ENCODE data around the gene PIGV.

PIGV gene

DNA sequence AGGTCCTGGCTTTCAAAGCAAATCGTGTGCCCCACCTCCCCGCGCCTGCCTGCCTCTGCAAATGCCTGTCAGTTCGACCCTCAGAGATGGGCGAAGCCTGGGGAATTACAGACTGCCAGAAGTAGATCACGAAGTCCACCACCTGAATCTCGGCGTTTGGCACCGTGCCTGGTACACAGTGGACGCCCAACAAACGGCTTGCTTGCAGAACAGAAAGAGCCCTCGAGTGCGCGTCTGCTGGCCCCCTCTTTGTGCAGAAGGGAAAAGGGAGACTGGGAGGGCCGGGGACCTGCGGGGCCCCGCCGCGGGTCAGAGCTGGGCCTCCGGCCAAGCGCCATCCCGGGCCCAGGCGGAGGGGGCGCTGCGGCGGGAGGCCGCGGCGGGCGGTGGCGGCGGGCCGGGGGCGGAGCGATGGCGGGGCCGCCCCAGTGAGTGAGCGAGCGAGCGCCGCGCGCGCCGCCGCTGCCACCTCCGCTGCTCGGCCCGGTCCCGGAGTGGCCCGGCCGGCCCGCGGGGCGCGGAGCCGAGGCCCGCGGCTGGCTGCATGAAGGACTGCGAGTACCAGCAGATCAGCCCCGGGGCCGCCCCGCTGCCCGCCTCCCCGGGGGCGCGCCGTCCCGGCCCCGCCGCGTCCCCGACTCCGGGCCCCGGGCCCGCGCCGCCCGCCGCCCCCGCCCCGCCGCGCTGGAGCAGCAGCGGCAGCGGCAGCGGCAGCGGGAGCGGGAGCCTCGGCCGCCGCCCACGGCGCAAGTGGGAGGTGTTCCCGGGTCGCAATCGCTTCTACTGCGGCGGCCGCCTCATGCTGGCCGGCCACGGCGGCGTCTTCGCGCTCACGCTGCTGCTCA lies 38.7 kb downstream of the PIGV start, which contains the start of gene ZDHHC18:
TSS of gene ZDHHC18 (plus strand) at position 428 of the 845 bp plus-strand sequence. CDS start at position 545, 117 bp downstream.
- DNase-seq (ENCODE audit: low read depth): no peak
- TF ChIP-seq, protein P1, sequence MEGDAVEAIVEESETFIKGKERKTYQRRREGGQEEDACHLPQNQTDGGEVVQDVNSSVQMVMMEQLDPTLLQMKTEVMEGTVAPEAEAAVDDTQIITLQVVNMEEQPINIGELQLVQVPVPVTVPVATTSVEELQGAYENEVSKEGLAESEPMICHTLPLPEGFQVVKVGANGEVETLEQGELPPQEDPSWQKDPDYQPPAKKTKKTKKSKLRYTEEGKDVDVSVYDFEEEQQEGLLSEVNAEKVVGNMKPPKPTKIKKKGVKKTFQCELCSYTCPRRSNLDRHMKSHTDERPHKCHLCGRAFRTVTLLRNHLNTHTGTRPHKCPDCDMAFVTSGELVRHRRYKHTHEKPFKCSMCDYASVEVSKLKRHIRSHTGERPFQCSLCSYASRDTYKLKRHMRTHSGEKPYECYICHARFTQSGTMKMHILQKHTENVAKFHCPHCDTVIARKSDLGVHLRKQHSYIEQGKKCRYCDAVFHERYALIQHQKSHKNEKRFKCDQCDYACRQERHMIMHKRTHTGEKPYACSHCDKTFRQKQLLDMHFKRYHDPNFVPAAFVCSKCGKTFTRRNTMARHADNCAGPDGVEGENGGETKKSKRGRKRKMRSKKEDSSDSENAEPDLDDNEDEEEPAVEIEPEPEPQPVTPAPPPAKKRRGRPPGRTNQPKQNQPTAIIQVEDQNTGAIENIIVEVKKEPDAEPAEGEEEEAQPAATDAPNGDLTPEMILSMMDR (conservative IDR thresholded peaks at IDR 0.05; ENCODE audit: low read depth, low read length): peak; percentile 36
- peak within 1 kb of the TSS; percentile 63 for H3K4me3 ChIP-seq (ENCODE audit: low read length)

DNA sequence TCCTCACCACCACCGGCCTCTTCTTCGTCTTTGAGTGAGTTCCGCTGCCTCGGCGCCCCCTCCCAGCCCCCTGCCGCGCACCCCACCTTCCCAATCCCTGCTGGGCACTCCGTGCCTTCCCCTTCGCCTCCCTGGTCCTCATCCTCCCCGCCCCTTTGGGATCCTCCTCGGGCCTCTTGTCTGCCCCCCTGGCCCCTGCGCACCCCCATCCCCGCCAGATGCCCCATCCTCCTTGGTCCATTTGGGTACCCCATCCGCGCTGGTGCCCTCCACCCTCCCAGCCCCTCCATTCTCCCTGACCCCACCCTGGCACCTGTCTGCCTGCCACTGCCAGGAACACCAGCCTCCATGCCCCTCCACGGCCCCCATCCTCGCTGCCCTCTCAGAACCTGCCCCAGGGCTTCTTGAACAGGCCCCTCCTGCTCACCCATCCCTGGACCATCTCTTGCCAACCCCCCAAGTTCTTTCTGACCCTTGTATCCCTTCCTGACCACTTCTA lies 39.4 kb downstream of the PIGV start:
- H3K4me3 ChIP-seq (ENCODE audit: low read length): peak overlapping the region; percentile 63
- DNase-seq (ENCODE audit: low read depth): no peak
- TF ChIP-seq, protein P1 (conservative IDR thresholded peaks at IDR 0.05; ENCODE audit: low read depth, low read length): no peak

DNA sequence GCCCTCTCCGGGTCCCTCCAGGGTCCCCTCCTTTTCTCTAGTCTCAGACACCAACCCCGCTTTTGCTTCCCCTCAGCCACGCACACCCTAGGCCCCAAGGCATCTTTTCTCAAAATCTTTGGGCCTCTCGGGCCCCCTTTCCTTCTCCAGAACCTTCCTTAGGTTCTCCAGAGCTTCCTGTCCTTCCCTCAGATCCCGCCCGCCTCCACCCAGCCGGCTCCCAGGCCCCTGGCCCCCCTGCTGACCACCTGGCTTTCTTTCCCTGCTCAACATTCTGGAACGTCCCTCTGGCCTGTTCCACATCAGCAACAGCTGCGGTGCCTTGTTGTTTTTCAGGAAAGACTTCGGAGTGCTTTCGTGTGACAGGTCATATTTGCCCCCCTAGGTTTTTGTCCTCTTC lies 39.9 kb downstream of the PIGV start:
- no peak for DNase-seq (ENCODE audit: low read depth)
- H3K4me3 ChIP-seq (ENCODE audit: low read length): peak overlapping the region; percentile 63
- TF ChIP-seq, protein P1 (conservative IDR thresholded peaks at IDR 0.05; ENCODE audit: low read depth, low read length): no peak

DNA sequence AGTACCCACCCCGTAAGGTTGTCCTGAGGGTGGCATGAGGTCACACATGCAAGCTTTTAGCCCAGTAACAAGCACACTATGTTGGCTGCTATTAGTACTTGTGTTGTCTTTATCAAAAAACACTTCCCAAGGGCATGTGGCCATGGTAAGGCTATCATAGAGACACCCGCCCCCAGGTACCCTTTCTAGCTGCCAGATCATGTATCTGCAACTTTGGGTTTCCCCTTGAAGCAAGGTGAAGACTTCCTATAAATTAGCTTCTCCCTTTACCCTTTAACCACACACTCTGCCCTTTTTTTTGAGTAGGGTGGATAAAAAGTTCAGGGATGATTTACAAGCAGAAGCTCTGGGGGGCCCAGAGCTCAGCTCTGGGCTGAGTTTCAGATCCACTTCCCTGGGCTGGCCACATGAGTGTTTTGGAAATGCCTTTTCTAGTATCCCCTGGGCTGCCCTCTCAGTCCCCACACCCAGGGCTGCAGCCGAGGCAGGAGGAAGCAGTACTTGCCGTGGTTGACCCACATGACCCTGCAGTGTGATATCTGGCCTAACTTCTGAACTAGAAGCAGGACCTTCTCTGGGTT lies 40.8 kb downstream of the PIGV start:
- TF ChIP-seq, protein P1 (conservative IDR thresholded peaks at IDR 0.05; ENCODE audit: low read depth, low read length): no peak
- no peak overlapping the region for H3K4me3 ChIP-seq (ENCODE audit: low read length)
- no peak for DNase-seq (ENCODE audit: low read depth)

DNA sequence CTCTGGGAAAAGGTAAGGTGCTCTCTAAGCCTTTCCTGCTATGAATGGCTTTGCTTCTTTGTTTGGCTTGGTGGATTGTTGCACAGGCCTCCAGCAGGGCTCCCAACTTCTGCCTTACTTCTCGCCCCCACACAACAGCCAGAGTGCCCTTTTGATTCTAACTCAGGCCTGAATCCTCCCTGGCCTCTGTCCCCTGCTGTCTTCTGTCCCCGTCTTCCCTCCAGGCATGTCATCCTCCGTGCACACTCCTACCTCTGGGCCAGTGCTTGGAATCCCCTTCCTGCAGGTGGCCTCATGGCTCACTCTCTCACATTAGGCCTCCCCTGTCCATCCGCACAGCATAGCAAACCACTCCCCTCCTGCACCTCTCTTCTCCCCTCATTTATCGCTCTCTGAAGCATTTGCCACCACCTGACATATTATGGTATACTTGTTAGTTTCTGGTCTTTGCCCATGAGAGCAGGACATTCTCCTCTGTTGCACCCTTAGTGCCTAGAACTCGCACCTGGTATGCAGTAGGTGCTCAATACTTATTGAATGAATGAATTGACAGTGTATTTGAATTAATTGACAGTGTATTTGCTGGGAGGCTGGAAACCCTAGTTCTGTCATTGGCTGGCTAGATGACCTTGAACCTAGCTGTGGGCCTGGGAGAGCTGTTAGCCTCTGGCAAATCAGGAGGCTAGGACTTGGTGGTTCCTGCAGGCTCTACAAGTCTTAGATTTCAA lies 41.6 kb downstream of the PIGV start:
- TF ChIP-seq, protein P1 (conservative IDR thresholded peaks at IDR 0.05; ENCODE audit: low read depth, low read length): no peak
- no peak overlapping the region for H3K4me3 ChIP-seq (ENCODE audit: low read length)
- no peak for DNase-seq (ENCODE audit: low read depth)

DNA sequence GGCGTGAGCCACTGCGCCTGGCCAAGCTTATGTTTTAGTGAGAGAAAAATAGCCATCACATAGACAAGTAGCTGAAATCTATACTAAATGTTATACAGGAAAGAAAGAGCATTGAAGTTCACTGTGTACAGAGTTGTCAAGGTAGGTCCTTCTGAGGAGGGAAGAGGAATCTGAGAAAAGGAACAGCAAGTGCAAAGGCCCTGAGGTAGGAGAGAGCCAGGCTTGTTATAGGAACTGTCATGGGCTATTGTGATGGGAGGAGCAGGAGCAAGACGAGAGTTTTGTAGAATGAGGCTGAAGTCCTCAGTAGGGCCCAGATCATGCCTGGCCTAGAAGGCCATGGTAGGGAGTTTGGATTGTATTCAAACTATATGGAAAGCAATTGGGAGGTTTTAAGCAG lies 43.3 kb downstream of the PIGV start:
- H3K4me3 ChIP-seq (ENCODE audit: low read length): no peak overlapping the region
- TF ChIP-seq, protein P1 (conservative IDR thresholded peaks at IDR 0.05; ENCODE audit: low read depth, low read length): no peak
- no peak for DNase-seq (ENCODE audit: low read depth)
